GM19351 (cell line): ENCODE results near the gene CYTL1.

Experiments
- ATAC-seq: cut with Tn5 transposase; IDR thresholded peaks from one replicate; pipeline ENCODE4 v1.9.1; 2021; ENCODE audit warnings: mild to moderate bottlenecking, moderate library complexity; ENCODE audit not compliant: unreplicated experiment

Gene CYTL1

GRCh38 chr4:4971796-4972195 is 47.5 kb downstream of the CYTL1 start:
- ATAC-seq, result no peak

- no peak for ATAC-seq
Observed at GRCh38 chr4:4969298-4969697, 50.0 kb downstream of the CYTL1 start.

GRCh38 chr4:4968161-4968725 is 51.0 kb downstream of the CYTL1 start:
- ATAC-seq, result no peak
